ENCODE data around the gene RHBDD3.

The RHBDD3 gene

GRCh38 chr22:29306175-29306834 is 38.5 kb upstream of the RHBDD3 start, which contains the start of gene GAS2L1:
Gene GAS2L1 (plus strand): TSS chr22:29306650. CDS start chr22:29308106, 1,456 bp downstream.
- peak; percentile 57 for DNase-seq

DNA sequence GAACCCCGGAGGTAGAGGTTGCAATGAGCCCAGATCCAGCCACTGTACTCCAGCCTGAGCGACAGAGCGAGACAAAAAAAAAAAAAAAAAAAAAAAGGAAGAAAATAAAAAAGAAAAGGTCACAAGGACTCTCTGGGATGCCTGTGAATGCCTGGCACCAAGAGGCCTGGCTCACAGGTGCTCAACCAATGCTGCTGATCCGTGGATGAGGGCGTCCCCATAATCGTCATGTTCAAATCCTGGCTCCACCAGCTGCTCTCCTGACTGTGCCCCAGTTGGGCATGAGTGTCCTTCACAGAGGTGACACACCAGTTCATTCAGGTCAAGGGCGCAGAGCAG is 38.0 kb upstream of the RHBDD3 start:
- no peak for DNase-seq

DNA sequence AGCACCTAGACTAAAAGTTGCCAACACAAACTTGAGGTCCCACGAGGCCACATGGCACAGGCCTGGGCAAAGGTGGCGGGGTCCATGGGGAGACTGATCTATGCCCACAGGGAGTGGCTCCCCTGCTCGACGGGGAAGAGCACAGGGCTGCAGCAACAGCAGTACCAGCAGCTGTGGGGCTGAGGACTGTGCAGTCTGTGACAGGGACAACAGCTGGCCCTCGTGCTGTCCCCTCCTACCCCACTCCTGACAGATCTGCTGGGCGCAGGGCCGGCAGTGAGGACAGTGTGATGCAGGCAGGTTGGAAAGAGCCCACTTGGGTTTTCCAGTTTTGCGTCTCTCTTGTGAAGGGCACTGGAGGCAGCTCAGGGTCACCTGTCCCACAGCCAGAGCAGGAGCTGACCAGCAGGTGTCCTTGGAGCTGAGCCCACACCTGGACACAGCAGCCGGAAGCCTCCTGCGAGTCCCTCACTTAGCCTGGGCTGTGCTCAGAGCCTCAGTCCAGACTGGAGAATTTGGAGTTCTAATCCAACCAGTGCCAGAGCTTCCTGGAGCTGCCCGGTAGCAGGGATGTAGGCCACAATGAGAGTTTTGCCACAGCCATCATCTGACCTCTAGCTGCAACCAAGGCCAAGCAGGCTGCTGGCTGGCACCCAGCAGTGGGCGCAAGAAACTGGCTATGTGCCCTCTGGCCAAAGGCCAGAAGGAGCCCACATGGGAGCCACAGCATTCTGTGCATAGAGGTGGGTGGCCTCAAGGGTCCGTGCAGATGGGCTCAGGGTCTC is 35.1 kb upstream of the RHBDD3 start:
- no peak for DNase-seq

- no peak for DNase-seq
These were observed 34.6 kb upstream of the RHBDD3 start for GRCh38 chr22:29302402-29302680.

GRCh38 chr22:29301716-29302401 is 34.1 kb upstream of the RHBDD3 start:
- no peak for DNase-seq

DNA sequence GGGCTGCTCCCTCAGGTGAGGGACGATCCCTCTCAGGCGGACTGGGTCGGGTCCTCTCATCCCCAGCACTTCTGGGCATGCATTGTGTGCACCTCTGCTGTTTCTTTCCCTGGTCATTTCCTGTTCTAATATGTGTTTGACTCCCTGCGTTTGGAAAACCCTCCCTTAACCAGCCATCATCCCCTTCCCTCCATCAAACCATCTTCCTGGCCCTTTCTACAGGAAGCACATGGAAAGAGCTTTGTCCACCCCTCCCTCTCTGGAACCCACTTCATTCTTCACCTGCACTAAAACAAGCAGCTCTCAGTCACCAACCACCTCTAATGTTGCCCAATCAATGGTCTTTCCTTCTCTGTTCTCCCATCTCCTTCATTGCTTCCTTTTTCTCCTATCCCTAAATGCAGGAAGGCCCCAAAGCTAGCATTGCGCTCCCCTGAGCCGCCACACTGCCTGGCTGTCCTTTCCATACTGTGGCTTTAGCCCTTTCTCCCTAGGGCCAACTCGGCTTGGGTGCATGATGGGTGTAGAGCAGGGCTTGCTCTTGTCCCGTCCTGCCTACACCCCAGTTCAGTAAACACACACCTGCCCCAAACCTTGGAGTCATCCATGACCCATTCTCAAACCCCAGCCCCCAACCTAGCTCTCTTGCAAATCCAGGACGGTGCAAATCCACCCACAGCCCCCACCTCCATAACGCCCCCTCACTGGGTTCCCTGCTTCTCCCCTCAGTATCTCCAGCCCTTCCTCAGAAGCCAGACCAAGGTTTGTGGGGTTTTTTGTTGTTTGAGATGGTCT is 33.2 kb upstream of the RHBDD3 start:
- DNase-seq: no peak

- no peak for DNase-seq
These were observed 32.7 kb upstream of the RHBDD3 start for GRCh38 chr22:29300467-29300806.

GRCh38 chr22:29299136-29299900 is 31.5 kb upstream of the RHBDD3 start:
- no peak for DNase-seq

DNA sequence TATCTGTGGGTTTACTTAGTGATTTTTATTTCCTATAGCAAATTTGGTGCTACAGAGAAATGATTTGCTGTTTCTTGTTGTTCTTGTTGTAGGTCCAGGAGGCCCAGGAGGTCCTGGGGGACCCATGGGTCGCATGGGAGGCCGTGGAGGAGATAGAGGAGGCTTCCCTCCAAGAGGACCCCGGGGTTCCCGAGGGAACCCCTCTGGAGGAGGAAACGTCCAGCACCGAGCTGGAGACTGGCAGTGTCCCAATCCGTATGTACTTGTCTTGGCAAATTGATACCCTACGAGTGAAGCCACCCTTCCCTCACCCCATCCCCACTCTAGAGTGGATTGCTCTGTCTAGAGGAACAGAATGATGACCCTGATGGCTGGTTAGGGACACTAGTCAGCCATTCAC is 30.9 kb upstream of the RHBDD3 start:
- DNase-seq: no peak

DNA sequence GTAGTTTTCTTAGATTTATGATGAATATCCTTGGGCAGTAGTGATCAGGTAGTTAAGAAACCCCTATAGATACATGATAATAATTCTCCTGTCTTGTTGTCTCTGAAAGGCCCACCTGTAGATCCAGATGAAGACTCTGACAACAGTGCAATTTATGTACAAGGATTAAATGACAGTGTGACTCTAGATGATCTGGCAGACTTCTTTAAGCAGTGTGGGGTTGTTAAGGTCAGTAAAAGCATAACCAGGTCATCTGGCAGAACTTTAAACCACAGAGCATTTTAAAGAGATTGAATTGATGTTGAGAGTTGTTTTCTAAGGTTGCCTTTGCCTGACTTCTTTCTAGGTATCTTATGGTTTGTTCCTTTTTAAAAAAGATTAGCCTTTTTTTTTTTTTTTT is 24.6 kb upstream of the RHBDD3 start:
- DNase-seq: no peak

DNA sequence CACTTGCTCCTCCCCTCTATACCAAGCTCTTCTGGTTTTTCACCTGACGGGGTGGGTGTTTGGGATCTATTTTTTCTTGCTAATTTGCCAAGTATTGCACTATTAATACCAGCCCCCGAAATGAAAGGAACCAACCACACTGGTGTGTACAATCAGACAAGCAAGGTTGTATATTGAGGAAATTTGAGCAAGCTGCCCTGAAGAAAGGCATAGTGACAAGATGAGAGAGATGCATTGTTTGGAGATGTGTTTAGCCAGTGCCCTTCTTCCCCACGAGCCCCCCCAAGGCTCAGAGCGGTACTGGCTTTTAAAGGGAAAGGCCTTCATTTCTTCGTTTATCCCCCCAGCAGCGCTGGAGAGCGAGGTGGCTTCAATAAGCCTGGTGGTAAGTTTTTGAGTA is 23.4 kb upstream of the RHBDD3 start:
- no peak for DNase-seq

DNA sequence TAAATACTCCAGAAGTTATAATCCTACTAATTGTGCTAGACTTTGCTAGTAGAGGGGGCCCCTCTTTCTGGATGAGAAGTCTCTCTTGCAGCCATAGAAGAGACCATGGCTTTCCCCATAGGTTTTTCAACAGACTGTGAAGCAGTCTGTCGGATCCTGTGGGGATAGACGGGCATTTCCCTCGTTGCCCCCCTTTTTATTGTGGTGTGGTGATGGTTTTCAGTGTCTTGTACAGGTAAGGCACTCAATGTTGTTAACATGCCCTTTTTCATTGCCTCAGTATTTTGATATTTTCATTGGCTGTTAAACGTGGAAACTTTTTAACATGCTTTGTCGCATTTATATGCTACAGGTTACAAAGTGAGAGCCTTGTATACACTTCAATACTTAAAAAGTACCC is 22.3 kb upstream of the RHBDD3 start:
- DNase-seq: no peak

- no peak for DNase-seq
These were observed 21.1 kb upstream of the RHBDD3 start for GRCh38 chr22:29288837-29289236.

DNA sequence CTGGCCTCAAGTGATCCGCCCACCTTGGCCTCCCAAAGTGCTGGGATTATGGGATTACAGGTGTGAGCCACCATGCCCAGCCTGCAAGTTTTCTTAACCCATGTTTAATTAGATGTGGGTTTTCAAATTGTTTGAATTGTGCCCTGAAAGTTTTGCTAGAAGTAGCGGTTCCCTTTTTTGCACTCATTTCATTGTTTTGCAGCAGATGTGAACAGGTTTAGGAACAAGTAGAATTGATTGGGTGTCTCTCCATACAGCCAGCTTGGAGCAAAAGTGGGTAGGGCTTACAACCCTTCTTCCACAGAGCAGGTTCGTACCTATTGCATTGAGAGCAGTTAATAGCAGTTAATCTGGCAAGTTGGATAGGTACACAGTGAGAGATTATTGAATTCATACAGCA is 16.4 kb upstream of the RHBDD3 start:
- DNase-seq: no peak

- DNase-seq: no peak
These were observed 10.1 kb upstream of the RHBDD3 start for GRCh38 chr22:29277927-29278326.

DNA sequence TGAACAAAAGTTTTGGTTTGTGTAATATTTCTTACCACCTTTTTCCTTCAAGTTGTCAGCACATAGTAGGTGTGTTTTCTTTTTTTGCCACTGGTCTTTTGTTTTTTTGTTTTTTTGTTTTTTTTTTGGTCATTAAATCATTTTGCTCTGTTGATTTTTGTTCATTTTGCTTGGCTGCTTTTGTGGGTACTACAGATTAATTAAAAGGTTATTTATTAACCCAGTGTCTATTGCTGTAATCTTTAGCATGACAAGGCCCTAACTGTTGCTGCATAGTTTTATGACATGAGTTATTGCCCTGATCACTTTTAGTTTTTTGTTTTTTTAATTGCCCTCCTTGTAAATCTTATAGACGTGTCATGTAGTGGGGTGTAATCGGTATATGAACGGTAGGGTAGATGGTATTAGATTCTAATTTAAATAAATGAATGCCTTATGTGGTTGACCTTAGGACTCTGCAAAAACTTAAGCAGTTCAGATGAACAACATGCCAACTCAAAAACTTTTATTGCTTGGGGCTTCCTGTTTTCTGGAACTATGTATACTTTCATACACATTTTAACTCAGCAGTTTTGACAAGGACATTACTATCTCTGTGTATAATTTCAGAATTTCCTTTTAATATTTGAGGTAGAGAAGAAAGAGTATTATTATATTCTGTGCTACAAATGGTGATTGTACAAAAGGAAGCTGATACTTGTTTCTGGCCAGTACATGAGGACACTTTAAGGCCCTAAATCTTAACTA is 8.2 kb upstream of the RHBDD3 start:
- no peak for DNase-seq

DNA sequence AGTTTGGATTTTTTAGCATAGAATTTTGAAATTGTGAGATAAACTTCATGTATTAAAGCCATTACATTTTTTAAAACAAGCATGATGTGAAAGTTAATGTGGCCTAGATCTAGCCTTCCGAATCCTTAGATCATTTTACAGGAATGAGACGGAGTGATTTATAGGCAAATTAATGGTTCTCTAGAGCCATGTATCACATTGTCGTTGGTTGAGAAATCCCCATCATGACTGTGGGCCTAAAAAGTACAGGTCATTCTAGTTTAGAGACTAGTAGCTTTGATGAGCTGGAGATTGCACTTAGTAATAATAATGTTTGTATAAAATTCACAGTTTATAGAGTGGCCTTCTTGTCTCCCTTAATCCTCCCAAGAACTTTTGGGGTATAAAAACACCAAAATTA is 7.4 kb upstream of the RHBDD3 start:
- DNase-seq: no peak

GRCh38 chr22:29272624-29273023 is 4.8 kb upstream of the RHBDD3 start:
- no peak for DNase-seq

- DNase-seq: no peak
These were observed 2.9 kb upstream of the RHBDD3 start for GRCh38 chr22:29270475-29271271.

DNA sequence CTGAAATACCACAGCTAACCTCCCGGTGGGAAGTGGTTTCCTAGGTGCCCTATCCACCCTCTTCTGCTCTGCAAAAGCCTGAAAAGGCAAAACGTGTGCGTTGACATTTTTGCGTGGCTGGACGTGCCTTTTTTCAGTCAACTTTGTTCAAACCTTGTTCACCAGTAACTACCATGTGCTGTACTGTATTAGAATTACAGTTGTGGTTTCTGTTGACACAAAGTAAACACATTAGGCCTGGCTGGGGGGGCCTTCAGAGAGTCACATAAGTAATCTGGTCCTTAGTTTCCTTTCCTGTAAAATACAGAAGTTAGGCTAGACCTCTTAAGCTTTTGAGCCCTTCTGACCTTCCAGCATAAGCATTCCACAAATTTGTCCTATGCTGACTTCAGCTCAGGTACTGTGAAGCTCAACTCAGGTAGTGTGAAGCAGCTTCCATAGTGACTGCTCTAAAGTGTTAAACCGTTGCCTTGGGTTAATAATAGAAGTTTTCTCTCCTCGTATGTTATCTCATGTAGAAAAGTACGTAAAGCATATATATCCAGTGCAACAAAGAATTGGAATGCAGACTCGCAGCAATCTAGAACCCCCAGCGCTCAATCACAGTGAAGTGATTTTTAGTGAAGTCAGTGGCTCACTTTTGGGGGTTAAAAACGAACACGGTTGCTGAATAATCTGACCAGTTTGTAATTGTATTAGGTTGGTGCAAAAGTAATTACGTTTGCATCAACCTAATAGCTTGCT is 2.1 kb upstream of the RHBDD3 start:
- no peak for DNase-seq

DNA sequence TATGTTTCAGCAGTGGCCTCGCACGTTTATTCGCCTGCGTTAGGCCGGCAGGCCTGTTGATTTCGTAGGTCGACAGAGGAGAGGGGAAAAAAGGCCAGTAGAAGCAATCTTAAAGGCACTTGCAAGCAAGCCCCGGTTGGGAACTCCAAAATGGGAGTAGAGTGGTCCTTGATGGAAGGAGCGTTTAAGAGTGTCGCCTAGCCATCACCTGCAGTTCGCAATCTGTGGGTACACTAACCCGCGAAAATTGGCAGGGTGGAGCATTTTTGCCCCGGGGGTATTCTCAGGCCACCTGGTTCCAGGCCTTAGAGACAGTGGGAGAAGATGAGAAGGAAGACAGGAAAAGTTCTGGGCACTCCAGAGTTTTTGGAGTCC is 1.4 kb upstream of the RHBDD3 start:
- DNase-seq: no peak
